Glomerular visceral epithelial cell (primary cell): ENCODE results near the gene PCSK9.
"Not testable (repeated sequence)": the region's sequence is repeated elsewhere in the genome, so short reads cannot be mapped to it uniquely, and the experiment has no call there.

Experiments used
- DNase-seq: peaks from one replicate; pipeline ENCODE4 v3.0.0-alpha.2; 2016; ENCODE audit errors: extremely low spot score

Gene PCSK9

DNA sequence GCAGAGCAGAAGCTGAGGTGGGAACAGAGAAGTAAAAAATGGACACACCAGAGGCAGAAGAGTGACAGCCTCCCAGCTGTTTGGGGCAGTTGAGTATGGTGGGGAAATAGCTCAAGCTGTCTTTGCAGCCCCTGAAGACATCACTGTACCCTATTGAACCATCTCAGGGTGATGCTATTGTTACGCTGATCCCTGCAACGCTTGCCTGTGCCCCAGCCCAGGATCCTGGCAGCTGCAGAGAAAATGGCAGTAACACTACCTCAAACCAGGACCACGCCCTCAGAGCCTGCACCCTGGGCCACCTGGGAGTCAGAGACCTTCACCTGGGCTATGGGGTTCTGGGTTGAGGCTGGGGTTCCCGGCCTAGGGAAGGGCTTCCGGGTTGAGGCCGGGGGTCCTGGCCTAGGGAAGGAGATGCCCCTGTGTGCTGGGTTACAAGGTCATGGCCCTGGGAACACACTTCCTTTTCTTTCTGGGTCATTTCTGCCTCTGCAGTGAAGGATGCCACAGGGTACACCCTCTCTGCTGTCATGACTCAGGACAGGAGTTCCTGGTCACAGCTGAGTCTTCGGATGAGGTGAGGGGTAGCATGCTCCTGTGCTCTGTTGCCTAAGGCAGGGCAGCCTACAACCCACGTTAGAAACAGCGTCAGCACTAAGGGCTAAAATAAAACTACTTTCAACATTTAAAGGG, 29.0 kb upstream of the PCSK9 start:
- DNase-seq = no peak

DNA sequence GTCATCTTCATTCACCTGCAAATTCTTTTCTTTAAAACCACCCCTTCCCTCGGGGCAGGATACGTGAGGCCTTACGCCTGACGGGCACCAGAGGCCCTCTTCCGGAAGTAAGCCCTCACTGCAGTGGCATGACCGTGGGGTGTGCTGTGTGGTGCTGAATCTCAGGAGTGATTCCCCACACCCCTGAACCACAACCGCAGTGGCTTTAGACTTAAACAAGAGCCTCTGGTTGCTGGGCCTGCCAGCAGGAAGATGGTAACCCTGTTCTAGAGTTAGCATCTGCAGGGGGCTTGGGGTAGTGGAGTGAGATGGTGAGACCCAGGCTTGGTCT, 28.5 kb upstream of the PCSK9 start:
- DNase-seq = no peak

DNA sequence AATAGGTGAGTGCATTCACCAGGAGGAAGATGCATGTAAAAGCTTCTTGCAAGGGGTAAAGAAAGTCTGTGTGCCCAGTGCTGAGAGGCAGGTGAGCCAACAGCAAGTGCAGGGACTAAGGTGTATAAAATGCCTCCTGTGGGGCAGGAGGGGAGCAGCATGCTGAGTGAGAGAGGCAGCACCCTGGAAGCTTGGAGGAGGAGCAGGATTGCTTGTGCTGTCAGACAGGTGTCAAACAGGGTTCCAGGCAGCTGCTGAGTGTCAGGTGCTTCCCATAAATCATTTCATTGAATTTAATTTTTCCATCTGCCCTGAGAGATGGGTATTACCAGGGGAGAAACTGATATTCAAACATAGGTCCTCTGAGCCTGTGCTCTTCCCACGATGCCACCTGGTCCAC, 26.7 kb upstream of the PCSK9 start:
- DNase-seq = no peak

DNA sequence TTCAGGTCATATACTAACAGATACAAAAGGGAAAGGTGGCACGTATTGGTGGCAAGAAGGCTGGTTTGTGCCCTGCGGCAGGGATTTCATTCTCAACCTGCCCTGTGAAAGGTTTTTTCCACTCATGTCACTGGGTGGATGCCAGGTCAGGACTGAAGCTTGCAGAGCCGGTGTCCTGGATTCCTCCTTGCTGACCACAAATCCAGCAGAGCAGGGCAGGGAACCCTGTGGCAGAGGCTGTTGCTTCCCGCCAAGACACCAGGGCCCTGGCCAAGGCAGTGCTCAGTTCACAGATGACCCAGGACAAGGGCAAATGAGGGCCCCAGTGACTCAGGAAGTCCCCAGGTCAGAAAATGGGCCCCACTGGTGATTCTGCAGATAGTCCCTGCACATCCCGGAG, 24.2 kb upstream of the PCSK9 start:
- no peak for DNase-seq

DNA sequence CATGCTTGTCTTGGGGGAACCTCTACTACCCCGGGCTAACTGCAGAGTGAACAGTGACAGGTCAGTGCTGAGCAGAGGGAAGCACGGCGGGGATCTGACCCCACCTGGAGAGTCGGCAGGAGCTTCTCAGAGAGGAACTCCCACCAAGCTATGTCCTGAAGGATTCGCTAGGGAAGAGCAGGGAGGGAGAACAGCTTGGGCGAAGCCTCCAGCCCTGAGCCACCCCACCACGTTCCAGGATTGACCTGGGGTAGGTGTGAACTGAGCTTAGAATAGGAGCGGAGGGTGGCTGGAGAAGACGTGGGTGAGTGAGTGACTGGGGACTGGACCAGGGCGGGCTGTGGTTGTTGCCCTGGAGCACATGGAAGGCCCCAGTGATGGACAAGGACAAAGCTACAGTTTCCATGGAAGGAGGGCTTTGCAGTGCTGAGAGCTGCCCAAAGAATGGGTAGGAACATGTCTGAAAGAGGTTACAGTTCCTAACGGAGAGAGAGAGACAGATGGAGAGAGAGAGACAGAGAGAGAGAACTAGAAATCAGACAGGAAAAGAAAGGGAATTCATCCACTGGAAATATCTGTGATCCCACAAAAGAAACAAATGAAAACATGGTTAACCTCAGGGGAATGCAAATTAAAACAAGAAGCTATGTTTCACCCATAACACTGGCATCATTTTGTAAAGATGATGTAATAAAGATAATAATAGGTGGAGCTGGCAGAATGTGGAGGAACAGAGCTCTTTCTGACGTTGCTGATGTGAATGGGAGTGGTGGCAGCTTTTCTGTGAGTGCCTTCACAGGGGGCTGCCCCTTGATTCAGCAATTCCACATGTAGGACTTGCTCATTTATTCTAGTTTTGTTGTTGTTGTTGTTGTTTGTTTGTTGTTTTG, 23.4 kb upstream of the PCSK9 start:
- no peak for DNase-seq

DNA sequence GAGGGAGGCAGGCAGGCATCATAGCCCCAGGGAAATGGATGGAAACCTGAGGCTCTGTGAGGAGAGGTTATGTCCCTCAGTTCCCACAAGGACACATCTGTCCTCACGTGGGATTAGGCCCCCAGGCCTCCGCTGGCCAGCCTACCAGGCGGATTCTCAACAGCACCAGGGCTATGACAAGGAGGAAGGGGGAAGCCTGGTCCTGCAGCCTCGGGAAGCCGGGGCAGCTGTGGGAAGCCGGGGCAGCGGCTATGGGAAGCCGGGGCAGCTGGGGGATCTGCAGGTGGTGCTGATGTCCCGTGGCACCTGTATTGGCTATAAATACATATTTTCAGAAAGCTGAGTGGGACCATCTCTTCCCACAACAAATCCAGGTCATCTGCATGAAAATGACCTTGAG, 21.0 kb upstream of the PCSK9 start:
- no peak for DNase-seq

DNA sequence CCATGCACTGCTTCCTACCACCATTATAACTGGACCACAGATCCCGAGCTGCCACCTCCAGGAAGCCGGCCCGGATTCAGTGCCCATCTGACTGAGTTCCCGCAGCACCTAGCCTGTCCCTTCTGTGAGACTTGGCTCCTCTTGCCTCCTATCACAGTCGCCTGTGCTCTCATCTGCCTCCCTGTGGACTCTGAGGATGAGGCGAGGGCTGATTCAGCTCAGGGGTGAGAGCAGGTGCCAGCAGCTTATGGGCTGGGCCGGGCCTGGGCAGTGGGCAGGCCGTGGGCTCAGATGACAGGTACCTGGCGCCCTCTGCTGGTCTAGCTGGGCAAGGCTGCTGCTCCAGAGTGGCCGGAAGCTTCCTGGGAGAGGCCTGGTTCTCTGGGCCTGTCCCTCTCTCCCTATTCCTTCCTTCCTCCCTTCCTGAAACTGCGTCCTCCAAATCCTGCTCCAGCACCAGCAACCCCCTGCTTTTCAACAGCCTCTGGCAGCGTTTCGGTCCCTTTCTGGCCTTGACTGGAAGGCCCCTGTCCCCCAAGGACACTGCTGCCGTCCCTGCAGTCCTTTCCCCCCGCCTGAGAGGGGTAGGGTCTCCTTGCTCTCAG, 17.3 kb upstream of the PCSK9 start:
- DNase-seq = peak; percentile 93

DNA sequence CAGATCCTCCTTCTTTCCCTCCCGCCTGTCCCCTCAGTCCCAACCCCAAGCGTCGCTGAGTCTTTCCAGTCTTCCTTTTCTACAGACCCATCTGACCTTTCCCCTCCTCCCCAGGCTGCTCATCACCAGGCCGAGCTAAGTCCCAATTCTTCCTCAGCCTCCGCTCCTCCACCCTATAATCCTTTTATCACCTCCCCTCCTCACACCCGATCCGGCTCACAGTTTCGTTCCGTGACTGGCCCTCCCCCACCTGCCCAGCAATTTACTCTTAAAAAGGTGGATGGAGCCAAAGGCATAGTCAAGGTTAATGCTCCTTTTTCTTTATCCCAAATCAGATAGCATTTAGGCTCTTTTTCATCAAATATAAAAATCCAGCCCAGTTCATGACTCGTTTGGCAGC, 15.2 kb upstream of the PCSK9 start:
- DNase-seq = not testable (repeated sequence)

DNA sequence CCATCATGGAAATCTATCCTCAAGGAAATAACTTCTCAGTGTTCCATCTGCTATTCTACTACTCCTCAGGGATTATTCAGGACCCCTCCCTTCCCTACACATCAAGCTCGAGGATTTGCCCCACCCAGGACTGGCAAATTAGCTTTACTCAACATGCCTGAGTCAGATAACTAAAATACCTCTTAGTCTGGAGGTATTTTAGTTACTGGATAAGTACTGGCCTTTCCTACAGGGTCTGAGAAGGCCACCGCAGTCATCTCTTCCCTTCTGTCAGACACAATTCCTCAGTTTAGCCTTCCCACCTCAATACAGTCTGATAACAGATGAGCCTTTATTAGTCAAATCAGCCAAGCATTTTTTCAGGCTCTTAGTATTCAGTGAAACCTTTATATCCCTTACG, 12.7 kb upstream of the PCSK9 start:
- not testable (repeated sequence) for DNase-seq

DNA sequence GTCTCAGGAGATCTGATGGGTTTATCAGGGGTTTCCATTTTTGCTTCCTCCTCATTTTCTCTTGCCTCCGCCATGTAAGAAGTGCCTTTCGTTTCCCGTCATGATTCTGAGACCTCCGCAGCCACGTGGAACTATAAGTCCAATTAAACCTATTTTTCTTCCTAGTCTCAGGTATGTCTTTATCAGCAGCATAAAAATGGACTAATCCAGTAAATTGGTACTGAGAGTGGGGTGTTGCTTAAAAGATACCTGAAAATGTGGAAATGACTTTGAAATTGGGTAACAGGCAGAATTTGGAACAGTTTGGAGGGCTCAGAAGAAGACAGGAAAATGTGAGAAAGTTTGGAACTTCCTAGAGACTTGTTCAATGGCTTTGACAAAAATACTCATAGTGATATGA, 8.2 kb upstream of the PCSK9 start:
- not testable (repeated sequence) for DNase-seq

DNA sequence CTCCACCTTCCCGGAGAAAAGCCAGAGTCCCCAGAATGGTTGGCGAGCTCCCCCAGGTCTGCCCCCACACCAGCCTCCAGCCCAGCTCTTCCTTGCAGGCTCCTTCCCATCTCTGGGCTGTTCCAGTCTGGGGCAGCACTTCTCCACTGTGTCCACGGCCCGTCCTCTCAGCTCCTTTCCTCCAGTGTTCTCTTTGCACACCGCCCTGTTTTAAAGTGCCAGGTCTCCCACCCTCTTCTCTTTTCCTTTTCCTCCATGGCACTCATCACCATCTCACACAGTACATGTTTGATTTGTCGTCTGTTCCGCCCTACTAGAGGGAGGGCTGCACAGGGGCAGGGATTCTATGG, 6.1 kb upstream of the PCSK9 start:
- DNase-seq = no peak

DNA sequence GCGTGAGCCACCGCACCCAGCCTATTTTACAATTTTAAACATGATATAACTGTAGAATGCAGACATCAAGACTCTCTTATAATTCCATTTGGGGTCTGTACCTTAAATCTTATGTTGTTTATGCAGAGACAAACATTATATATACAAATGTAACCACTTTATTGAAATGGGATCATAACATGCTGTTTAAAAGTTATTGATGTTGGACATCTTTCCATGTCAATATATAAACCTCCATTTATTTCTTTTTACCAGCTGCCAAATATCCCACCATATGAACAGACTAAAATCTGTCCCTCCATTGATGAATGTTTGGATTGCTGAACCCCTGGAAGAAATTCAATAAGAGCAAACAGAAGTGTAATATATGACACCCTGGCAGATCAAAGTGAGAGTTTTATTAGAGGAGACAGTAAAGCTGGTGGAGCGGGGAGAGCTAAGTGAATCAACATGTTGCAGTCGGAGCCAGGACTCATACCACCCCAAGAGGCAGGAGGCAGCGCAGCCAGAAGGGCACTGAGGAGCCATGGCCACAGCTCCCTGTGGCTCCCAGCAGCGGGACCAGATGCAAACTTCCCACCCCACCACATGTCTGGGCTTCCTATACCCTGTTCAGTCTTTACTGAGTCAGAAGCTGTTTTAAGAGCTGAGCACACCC, 4.7 kb upstream of the PCSK9 start:
- no peak for DNase-seq

DNA sequence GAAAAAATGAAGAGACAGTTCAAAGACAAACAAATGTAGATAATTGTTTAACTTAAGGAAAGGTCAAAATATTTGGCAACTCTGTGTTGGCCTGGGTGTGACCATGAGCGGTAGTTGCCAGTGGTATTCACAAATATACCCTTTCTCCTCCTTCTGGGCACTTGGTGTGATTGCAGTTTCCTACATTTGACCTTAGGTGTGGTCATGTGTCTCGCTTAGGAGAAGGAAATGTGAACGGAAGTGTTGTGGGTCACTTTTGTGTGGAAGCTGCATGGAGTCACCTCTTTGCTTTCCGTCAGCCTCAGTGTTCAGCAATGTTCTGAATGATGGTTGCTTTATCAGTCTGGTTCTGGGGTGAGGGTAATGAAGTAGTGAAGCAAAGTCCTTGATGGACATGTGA, 3.4 kb upstream of the PCSK9 start:
- no peak for DNase-seq

DNA sequence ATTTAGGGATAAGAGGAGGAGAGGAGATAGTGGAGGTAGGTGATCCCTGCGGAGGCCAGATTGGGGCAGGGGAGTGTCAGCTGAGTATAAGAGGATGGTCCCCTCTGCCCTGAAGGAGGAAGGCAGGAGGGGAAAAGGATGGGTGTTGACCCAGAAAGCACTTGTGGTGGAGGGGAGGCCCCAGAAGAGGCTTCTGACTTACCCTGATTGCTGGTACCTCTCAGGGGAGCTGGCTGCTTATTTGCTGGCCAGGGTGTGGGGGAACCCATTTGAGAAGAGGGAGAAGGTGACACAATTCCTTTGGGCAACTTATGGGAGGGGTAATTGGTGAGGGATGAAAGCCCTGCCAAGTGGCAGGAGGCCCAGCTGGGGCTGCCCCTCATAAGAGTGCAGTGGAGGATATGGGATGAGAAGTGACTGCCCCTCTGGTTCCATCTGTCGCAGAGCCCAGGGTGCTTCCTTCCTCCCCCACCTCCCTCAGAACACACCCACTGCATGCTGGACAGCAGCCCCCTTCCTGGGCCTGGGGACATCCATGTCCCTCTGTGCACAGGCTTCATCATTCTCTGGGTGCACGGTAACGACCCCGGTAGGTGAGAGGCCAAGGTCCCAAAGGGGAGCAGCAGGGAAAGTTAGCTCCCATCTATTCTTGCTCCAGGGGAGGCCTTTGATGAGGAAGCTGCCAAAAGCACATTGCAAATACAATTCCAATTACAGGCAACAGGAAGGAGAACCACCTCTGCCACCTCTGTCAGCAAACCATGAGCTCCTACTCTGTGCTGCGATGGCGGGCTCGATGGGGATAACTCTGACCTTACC, 1.4 kb upstream of the PCSK9 start:
- no peak for DNase-seq

DNA sequence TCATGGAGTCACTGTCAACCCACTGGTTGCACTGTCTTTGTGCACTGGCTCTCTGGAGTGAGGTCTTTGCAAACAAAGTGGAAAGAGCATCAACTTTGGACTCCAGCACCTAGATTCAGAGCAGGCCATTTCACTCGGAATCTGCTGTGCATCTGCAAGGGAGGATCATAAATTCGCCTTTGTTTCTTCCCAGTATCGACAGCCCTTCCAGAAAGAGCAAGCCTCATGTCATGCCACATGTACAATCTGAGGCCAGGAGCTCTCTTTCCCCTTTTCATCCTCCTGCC, 853 bp upstream of the PCSK9 start:
- no peak for DNase-seq

DNA sequence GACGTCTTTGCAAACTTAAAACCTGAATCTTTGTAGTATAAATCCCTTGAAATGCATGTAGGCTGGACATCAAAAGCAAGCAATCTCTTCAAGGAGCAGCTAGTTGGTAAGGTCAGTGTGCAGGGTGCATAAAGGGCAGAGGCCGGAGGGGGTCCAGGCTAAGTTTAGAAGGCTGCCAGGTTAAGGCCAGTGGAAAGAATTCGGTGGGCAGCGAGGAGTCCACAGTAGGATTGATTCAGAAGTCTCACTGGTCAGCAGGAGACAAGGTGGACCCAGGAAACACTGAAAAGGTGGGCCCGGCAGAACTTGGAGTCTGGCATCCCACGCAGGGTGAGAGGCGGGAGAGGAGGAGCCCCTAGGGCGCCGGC, 390 bp upstream of the PCSK9 start:
- no peak for DNase-seq

DNA sequence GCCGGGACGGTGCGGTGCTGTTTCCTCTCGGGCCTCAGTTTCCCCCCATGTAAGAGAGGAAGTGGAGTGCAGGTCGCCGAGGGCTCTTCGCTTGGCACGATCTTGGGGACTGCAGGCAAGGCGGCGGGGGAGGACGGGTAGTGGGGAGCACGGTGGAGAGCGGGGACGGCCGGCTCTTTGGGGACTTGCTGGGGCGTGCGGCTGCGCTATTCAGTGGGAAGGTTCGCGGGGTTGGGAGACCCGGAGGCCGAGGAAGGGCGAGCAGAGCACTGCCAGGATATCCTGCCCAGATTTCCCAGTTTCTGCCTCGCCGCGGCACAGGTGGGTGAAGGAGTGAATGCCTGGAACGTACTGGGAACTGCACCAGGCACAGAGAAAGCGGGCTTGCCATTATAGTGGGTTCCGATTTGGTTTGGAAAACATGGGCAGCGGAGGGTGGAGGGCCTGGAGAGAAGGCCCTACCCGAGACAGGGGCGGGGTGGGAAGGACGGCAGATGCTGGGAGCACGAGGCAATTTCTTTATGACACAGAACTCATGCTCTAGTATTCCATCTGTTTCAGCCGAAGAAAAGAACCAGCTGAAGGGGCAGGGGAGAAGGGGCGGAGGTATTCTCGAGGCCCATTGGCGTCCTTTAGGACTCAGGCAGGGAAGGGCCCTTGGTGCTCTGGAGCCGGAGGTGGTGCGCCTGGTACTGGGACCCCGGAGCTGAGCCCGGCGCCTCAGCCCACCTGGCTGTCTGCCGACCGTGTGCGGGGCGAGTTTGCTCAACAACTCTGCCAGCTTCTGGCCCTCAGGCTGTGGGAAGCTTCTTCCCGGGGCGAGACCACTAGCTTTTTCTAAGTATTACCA, 960 bp downstream of the PCSK9 start:
- no peak for DNase-seq

DNA sequence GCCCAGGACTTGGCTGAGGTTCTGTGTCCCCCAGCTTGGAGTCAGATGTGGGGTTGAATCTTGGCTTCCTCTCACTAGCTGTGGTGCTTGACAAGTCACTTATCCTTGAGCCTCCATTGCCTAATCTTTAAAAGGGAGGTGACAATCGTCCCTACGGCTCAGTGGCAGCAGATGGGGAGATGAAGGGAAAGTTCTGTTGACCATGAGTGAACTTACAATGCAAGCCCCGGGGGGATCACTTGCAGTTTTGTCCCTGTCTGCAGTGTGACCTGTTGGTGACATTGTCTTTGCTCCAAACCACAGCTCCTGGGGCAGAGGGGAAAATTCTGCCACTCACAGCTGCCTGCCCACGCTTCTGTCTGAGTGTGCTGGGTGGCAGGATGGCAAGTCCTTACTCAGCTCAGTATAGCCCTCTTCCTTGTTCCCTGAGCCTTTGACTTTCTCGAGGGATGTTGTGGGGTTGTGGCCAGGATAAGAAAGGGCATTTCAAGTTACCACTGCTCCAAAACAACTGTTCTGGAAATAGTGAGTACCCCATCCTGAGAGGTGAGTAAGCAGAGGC, 1.7 kb downstream of the PCSK9 start:
- no peak for DNase-seq

DNA sequence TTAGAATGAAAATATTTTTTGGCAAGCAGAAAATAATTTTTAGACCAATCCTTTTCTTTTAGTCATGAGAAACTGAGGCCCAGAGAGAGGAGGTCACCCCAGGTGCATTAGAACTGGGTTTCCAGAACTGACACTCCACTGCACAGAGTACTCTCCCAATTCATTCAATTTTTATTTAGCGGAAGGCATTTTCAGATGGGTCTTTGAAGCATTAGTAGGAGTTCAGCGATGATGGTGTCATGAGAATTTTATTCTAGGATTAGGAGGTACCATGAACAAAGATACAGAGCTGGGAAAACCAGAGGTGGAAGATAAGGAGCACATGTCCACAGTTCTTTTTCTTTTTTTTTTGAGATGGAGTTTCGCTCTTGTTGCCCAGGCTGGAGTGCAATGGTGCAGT, 2.3 kb downstream of the PCSK9 start:
- no peak for DNase-seq

DNA sequence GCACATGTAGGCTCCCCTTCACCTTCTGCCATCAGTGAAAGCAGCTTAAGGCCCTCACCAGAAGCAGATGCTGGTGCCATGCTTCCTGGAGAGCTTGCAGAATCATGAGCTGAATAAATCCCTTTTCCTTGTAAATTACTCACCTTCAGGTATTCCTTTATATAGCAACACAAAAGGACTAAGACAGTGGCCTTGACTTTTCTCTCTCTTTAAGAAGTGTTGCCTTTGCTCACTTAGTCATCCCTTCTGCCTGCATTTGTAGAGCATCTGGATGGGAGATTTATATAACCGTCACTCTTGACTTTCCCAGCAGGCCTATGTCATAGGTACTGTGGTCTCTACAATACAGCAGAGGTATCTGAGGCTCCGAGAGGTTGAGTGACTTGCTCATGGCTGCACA, 3.7 kb downstream of the PCSK9 start:
- no peak for DNase-seq

DNA sequence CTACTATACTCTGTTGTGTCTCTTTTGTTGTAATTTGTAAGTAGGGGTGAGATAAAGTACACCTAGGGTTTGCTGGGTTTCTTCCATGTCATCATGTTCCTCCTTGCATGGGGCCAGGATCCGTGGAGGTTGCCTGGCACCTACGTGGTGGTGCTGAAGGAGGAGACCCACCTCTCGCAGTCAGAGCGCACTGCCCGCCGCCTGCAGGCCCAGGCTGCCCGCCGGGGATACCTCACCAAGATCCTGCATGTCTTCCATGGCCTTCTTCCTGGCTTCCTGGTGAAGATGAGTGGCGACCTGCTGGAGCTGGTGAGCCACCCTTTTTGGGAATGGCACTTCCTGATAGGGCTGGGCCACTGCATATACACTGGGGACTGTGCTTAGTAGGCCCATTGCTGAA, 4.4 kb downstream of the PCSK9 start:
- no peak for DNase-seq
